Upper lobe of left lung (tissue), 4 donors: ENCODE data around the gene GPR15.

Experiments used
- CTCF ChIP-seq, 6 experiments: fragments of 450-650 bp in 4 of 6; fragments of 200-600 bp in 2 of 6; sonication (generic) in 2 of 6; IDR thresholded peaks; one replicate each; pipeline ENCODE4 v1.5.1; 2016 to 2019; ENCODE audit warnings: antibody characterized with exemption in 6 of 6
- POLR2A ChIP-seq, 4 donors: fragments of 450-650 bp; IDR thresholded peaks; one replicate each; pipeline ENCODE4 v1.5.1; 2016 to 2017; ENCODE audit warnings: antibody characterized with exemption in 4 of 4, mild to moderate bottlenecking in 2 of 4
- POLR2AphosphoS5 ChIP-seq, 2 donors: sonication (generic); formaldehyde crosslinking; IDR thresholded peaks; one replicate each; pipeline ENCODE4 v1.5.1; 2017; ENCODE audit warnings: antibody characterized with exemption in 2 of 2

- TF ChIP-seq CTCF (IDR thresholded peaks at IDR 0.05) (peak in 2 of 6 experiments; percentile 17 to 33), POLR2AphosphoS5 (IDR thresholded peaks at IDR 0.05) (no peak), POLR2A (IDR thresholded peaks at IDR 0.05) (no peak)
Observed at GRCh38 chr3:98573181-98573728, 41.5 kb downstream of the GPR15 start.
